OCI-LY7 (cell line): ENCODE measurements around the gene CCDC146. TPM values are rescaled to one million over a fixed set of nuclear protein-coding genes. Genes with fewer than 3 reads are reported as not detected.
A peak's percentile ranks its signal among the peaks of the same experiment; 100 is the strongest.
"Not testable (repeated sequence)": the region's sequence is repeated elsewhere in the genome, so short reads cannot be mapped to it uniquely, and the experiment has no call there.

Experiments used
- BruUV-seq: library from RNA; stranded (reverse); fragments of 400-500 nt; replicated peaks from 2 replicates; lab custom pipeline; 2021; lab: Mats Ljungman, UMichigan
- CTCF ChIA-PET: fragments of 300-600 bp; sonication (Branson Sonifier 250); formaldehyde crosslinking; loops from one replicate; lab custom pipeline; 2022; ENCODE audit warnings: antibody characterized with exemption; ENCODE audit not compliant: unreplicated experiment; lab: Charles Lee
- POLR2A ChIA-PET: fragments of 300-600 bp; sonication (Branson Sonifier 250); formaldehyde crosslinking; loops from one replicate; lab custom pipeline; 2022; ENCODE audit warnings: antibody characterized with exemption; lab: Charles Lee
- DNase-seq: peaks from one replicate; pipeline ENCODE4 v3.0.0-alpha.2; 2015; ENCODE audit warnings: low spot score
- H2AFZ ChIP-seq: fragments of 200-600 bp; sonication (generic), shearing (Covaris generic); 2 replicates; pipeline ENCODE4 v1.6.1; 2014; ENCODE audit warnings: mild to moderate bottlenecking, antibody characterized with exemption, low read length, moderate library complexity
- H3K27ac ChIP-seq: fragments of 200-600 bp; sonication (generic); 2 replicates; pipeline ENCODE4 v1.5.1; 2014; ENCODE audit warnings: mixed run types, low read depth, mild to moderate bottlenecking, moderate library complexity, low read length, inconsistent platforms; ENCODE audit not compliant: poor library complexity, severe bottlenecking
- H3K36me3 ChIP-seq: fragments of 200-600 bp; sonication (generic); 2 replicates; pipeline ENCODE4 v1.6.1; 2014; ENCODE audit warnings: mild to moderate bottlenecking, antibody characterized with exemption, low read length, moderate library complexity, mixed read lengths; ENCODE audit not compliant: insufficient read depth
- H3K4me1 ChIP-seq: fragments of 200-600 bp; sonication (generic); 2 replicates; pipeline ENCODE4 v1.5.1; 2014; ENCODE audit warnings: mild to moderate bottlenecking, low read length; ENCODE audit not compliant: insufficient read depth, poor library complexity, severe bottlenecking
- H3K4me2 ChIP-seq: fragments of 200-600 bp; sonication (generic); 2 replicates; pipeline ENCODE4 v1.6.1; 2014; ENCODE audit warnings: mild to moderate bottlenecking, low read length
- H3K4me3 ChIP-seq: fragments of 200-600 bp; sonication (generic); 2 replicates; pipeline ENCODE4 v1.5.1; 2014; ENCODE audit warnings: mild to moderate bottlenecking, low read depth, low read length; ENCODE audit not compliant: poor library complexity, severe bottlenecking
- H3K79me2 ChIP-seq: fragments of 200-600 bp; sonication (generic); 2 replicates; pipeline ENCODE4 v1.6.1; 2016; ENCODE audit warnings: low read depth, mild to moderate bottlenecking, low read length, moderate library complexity, mixed read lengths; ENCODE audit not compliant: insufficient read depth
- H3K9me2 ChIP-seq: fragments of 200-600 bp; sonication (generic); 2 replicates; pipeline ENCODE4 v1.6.1; 2016; ENCODE audit warnings: mild to moderate bottlenecking, low read length, mixed read lengths; ENCODE audit not compliant: insufficient read depth
- H3K9me3 ChIP-seq: fragments of 200-600 bp; sonication (generic); 2 replicates; pipeline ENCODE4 v1.6.1; 2014; ENCODE audit warnings: mild to moderate bottlenecking, mixed run types, low read length, mixed read lengths
- H4K20me1 ChIP-seq: fragments of 200-600 bp; sonication (generic); 2 replicates; pipeline ENCODE4 v1.6.1; 2014; ENCODE audit warnings: mild to moderate bottlenecking, antibody characterized with exemption, low read length, moderate library complexity, mixed read lengths; ENCODE audit not compliant: insufficient read depth
- intact Hi-C: fragments of 100-400 bp; cut with micrococcal nuclease; formaldehyde crosslinking; loops from one replicate; pipeline ENCODE4 v1.10.0; 2022; ENCODE audit not compliant: unreplicated experiment
- total RNA-seq, 2 experiments: library from RNA; depleted of rRNA in 1 of 2; stranded (reverse); fragments of >200 nt in 1 of 2; shearing (Covaris generic) in 1 of 2; gene quantifications; 2 replicates each; pipeline ENCODE4 v1.2.3, GENCODE V29; 2014 to 2022
- TF ChIP-seq, protein P1 (sequence below): fragments of 200-600 bp; sonication (generic); conservative IDR thresholded peaks from 2 replicates; pipeline ENCODE4 v1.5.1; 2014; ENCODE audit warnings: mild to moderate bottlenecking, antibody characterized with exemption, low read length, moderate library complexity, mixed read lengths

CCDC146 gene
- total RNA-seq, 2 experiments from 2014 or later = 3.0 to 3.2 TPM

DNA sequence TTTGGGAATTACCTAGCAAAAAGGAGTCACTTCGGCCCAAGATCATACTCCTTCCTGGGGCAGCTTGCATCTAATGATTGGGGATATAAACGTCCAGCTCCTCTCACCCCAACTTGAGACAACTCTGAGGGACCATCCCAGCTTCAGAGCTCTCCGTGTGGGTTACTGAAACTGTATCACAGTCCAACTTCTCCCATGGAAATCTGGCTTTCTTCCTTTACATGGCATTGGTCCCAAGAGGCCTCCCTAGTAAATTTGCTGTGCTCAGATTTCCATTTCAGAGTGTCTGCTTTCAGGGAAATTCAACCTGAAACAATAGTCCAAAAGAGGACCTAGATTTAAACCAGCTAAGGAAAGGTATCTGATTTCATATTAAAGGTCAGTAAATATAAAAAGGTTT is 14.8 kb upstream of the CCDC146 start:
- H2AFZ ChIP-seq, CTCF ChIA-PET, H3K4me1 ChIP-seq, POLR2A ChIA-PET, H3K4me3 ChIP-seq, H3K27ac ChIP-seq, H3K9me3 ChIP-seq, intact Hi-C loops, H4K20me1 ChIP-seq, H3K4me2 ChIP-seq, H3K9me2 ChIP-seq, DNase-seq, H3K79me2 ChIP-seq, H3K36me3 ChIP-seq, BruUV-seq: not testable (repeated sequence)

DNA sequence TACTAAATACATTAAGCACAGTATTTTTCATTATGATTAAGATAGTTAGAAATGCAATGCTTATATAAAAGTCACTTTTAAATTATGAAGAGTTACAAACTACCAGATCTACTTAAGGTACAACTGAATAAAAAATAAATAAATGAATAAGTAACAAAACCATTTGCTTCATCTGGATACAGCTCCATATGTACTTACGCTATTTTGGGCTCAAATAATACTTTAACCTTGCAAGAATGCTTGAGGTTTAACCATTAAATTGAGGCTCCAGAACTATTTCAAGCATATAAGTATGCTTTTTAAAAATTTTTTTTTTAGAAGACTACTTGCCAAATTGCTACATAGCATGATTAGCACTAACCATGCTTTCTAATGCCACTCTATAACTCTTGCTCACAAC is 14.1 kb upstream of the CCDC146 start:
- H2AFZ ChIP-seq, H3K4me2 ChIP-seq, H3K79me2 ChIP-seq, DNase-seq, H3K4me3 ChIP-seq, intact Hi-C loops, H3K9me2 ChIP-seq, H3K4me1 ChIP-seq, POLR2A ChIA-PET, BruUV-seq, H3K9me3 ChIP-seq, H4K20me1 ChIP-seq, CTCF ChIA-PET, H3K27ac ChIP-seq, H3K36me3 ChIP-seq: not testable (repeated sequence)

DNA sequence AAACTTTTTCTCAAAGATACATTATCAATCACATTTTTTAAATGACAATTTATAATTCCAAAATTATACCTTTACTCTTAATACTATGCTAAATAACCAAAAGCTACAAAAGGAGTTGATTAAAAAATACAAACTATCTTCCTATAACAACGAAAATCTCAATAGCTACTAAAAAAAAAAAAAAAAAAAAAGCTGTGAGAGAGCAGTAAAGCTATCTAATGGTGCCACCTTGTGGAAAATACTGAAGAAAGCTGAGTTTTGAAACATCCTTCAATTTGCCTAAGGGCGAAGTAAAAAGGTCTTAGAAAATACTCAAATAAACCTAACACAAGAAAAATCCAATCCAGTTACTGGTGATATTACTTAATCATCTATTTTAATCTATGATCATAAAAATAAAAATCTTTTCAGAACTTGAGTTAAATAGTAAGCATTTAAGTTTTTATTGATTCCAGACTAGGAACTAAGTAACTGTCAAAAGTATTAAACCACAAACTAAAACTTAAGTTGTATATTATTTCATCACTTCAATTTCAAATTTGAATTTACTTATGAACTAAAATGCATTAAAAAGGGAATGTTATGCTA is 9.6 kb upstream of the CCDC146 start:
- H3K36me3 ChIP-seq, H3K4me1 ChIP-seq, DNase-seq, CTCF ChIA-PET, BruUV-seq, H3K4me2 ChIP-seq, H3K4me3 ChIP-seq, H4K20me1 ChIP-seq, H3K79me2 ChIP-seq, H3K9me2 ChIP-seq, POLR2A ChIA-PET, H3K27ac ChIP-seq, H3K9me3 ChIP-seq, intact Hi-C loops, H2AFZ ChIP-seq: not testable (repeated sequence)
- TF ChIP-seq, protein P1, sequence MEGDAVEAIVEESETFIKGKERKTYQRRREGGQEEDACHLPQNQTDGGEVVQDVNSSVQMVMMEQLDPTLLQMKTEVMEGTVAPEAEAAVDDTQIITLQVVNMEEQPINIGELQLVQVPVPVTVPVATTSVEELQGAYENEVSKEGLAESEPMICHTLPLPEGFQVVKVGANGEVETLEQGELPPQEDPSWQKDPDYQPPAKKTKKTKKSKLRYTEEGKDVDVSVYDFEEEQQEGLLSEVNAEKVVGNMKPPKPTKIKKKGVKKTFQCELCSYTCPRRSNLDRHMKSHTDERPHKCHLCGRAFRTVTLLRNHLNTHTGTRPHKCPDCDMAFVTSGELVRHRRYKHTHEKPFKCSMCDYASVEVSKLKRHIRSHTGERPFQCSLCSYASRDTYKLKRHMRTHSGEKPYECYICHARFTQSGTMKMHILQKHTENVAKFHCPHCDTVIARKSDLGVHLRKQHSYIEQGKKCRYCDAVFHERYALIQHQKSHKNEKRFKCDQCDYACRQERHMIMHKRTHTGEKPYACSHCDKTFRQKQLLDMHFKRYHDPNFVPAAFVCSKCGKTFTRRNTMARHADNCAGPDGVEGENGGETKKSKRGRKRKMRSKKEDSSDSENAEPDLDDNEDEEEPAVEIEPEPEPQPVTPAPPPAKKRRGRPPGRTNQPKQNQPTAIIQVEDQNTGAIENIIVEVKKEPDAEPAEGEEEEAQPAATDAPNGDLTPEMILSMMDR = peak; percentile 66

DNA sequence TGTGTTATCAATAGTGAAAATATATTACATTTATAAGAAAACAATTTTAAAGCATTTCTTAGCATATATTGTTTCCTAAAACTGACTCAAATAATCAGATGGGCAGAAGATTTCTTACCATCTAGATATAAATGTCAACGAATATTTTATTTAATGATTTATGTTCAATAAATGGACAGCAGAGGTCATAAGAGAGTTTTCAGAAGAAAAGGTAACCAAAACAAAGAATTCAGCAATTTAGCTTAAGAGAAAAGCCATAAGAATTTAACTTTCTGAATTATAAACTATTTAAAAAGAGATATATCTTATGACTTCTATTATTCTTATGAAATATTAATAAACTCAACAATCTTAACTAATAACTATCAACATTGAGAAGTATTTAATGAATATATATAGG is 3.1 kb downstream of the CCDC146 start:
- H3K4me3 ChIP-seq, H3K9me3 ChIP-seq, H3K36me3 ChIP-seq, H3K9me2 ChIP-seq, H3K79me2 ChIP-seq, H3K4me1 ChIP-seq, H4K20me1 ChIP-seq, DNase-seq, BruUV-seq, H3K27ac ChIP-seq, H2AFZ ChIP-seq, POLR2A ChIA-PET, H3K4me2 ChIP-seq: not testable (repeated sequence)
- CTCF ChIA-PET = interaction anchor here (1.1 kb wide), 1 partner anchor 121 kb away, joined by 4 read pairs; no protein-coding TSS in a partner anchor
- TF ChIP-seq, protein P1 = peak; percentile 40; the same call in 1 of the 2 replicates
- intact Hi-C loops = loop anchor here (2.0 kb wide), 1 partner anchor 121 kb away; no protein-coding TSS in a partner anchor

DNA sequence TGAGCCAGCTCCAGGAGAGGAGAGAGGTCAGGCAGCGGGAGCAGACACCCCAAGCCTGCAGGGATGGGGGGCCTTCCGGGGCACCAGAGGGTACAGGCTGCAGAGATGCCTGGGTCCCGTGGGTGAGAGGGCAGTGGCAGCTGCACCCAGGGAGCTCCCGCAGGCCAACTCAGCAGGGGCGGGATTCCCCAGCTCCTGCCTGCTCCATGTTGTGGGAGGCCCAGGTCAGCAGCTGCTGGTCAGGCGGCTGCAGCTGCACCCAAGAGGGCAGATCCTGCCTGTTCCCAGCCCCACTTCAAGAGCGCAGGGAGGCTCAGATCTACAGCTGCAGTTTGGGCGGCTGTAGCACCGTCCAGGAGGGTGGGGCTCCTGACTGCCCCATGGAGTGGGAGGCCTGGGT is 4.6 kb downstream of the CCDC146 start:
- CTCF ChIA-PET, H3K79me2 ChIP-seq, H4K20me1 ChIP-seq, H3K4me2 ChIP-seq, DNase-seq, H3K36me3 ChIP-seq, POLR2A ChIA-PET, BruUV-seq, H2AFZ ChIP-seq, intact Hi-C loops, H3K4me1 ChIP-seq, H3K9me2 ChIP-seq, H3K4me3 ChIP-seq, H3K9me3 ChIP-seq, H3K27ac ChIP-seq: not testable (repeated sequence)
